Glomerular endothelial cell (primary cell): ENCODE data around the gene PSIP1. TPM values are rescaled to one million over a fixed set of nuclear protein-coding genes. Genes with fewer than 3 reads are reported as not detected.
"Not testable (repeated sequence)": the region's sequence is repeated elsewhere in the genome, so short reads cannot be mapped to it uniquely, and the experiment has no call there.

Source experiments
- DNase-seq: peaks from one replicate; pipeline ENCODE4 v3.0.0-alpha.2; 2011; ENCODE audit warnings: low read depth, low spot score; ENCODE audit errors: extremely low read depth
- total RNA-seq: library from RNA; depleted of rRNA; stranded (reverse); fragments of >200 nt; gene quantifications from 2 replicates; pipeline ENCODE4 v1.2.3, GENCODE V29; 2015

The PSIP1 gene
- total RNA-seq, 1 donor from 2014 or later = 48.4 TPM

DNA sequence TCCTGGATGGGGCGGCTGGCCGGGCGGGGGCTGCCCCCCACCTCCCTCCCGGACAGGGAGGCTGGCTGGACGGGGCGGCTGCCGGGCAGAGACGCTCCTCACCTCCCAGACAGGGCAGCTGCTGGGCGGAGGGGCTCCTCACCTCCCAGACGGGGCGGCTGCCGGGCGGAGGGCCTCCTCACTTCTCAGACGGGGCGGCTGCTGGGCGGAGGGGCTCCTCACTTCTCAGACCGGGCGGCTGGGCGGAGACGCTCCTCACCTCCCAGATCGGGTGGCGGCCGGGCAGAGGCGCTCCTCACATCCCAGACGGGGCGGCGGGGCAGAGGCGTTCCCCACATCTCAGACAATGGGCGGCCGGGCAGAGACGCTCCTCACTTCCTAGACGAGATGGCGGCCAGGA, 68.5 kb downstream of the PSIP1 start:
- DNase-seq = not testable (repeated sequence)

DNA sequence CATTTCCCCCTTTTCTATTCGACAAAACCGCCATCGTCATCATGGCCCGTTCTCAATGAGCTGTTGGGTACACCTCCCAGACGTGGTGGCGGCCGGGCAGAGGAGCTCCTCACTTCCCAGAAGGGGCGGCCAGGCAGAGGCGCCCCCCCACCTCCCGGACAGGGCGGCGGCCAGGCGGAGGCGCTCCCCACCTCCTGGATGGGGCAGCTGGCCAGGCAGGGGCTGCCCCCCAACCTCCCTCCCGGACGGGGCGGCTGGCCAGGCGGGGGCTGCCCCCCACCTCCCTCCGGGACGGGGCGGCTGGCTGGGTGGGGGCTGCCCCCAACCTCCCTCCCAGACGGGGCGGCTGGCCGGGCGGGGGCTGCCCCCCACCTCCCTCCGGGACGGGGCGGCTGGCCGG, 68.9 kb downstream of the PSIP1 start:
- DNase-seq = not testable (repeated sequence)

DNA sequence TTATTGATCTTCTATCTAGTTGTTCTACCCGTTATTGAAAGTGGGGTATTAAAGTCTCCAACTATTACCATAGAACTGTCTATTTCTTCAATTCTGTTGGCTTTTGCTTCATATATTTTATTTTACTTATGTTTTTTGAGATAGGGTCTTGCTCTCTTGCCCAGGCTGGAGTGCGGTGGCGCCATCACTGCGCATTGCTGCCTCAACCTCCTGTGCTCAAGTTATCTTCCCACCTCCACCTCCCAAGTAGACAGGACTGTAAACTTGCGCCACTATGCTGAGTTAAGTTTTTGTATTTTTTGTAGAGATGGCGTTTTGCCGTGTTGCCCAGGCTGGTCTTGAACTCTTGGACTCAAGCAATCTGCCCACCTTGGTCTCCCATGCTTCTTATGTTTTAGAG, 71.9 kb downstream of the PSIP1 start:
- no peak for DNase-seq

DNA sequence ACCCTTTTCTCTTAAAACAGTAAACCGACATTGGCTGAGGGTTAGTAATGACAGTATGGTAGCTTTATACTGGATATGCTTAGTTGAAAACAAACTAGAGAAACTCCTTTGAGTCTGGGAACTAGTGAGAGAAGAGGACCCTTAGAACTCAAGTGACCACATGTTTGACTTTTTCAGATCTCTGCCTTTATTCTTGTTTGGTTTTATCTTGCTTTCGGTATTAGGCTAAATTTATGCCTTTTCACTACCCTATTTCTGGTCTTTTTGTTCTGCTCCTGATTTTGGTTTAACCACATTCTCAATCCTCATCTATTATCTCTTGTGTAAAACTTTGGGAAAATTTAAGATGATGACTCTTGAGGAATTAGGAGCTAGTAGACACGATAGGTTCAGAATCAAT, 77.1 kb downstream of the PSIP1 start:
- no peak for DNase-seq

DNA sequence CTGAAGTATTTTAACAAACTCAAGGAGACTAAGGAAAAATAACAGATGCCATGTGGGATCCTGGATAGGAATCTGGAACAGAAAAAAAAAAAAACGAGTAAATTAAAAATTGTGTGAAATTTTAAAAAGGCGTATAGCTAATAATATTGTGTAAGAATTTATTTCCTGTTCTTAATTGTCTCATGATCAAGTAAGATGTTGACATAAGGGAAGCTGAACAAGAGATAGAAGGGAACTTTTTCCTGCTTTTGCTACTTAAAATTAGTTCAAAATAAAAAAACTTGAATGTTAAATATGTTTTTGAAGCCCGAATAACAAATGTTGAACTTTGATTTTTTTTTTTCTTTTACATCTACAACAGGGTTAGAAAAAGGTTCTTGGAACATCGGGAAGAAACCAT, 77.6 kb downstream of the PSIP1 start:
- DNase-seq = no peak

DNA sequence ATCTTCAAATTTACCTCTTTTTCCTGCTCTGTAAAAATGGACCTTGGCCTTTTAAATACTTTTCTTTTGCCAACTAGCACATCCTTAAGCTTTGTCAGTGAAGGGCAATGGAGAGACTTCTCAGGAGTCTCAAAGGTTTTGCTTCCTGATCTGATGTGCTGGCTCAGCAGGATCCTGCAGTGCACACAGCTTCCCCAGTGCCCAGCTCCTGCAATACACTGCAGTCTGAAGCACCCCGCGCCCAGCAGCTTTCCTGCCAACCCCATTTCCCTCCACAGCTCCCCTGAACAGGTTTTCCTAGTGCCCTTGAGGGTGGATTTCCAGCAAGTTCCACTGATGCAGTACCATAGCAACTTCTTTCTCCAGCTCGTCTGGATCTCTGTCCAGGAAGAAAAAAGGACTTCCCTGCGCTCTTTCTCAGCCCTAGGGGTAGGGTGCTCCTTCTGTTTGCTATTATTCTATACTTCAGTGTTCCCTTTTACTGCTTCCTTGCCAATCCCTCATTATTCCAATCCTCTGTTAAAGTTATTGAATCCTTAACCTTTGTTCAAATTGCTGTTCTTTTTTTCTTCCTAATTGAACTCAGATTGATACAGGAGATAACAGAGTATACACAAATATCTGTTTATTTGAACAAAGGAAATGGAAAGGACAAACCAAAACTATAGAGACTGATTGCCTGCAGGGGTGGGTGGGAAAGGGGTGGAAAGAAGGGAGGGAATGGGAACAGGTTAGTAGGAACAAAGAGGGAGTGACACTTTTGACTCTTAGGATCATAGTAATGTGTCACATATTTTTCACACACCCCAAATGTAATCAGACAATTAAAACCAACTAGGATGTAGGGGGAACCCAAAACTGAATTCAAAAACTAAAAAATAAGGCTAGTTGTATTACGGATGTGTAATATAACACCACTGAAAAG, 79.6 kb downstream of the PSIP1 start:
- no peak for DNase-seq

DNA sequence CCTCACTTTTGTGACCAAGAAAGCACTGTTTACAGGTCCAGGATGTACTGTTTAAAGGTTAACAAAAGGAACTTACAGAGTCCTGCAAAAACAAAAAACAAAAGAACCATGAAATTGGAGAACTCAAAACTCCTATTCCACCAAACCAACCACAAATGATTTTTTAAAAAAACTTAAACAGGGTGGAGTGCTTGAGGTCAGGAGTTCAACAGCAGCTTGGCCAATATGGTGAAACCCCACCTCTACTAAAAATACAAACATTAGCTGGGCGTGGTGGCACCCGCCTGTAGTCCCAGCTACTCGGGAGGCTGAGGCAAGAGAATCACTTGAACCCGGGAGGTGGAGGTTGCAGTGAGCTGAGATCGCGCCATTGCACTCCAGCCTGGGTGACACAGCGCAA, 83.1 kb downstream of the PSIP1 start:
- DNase-seq = not testable (repeated sequence)

DNA sequence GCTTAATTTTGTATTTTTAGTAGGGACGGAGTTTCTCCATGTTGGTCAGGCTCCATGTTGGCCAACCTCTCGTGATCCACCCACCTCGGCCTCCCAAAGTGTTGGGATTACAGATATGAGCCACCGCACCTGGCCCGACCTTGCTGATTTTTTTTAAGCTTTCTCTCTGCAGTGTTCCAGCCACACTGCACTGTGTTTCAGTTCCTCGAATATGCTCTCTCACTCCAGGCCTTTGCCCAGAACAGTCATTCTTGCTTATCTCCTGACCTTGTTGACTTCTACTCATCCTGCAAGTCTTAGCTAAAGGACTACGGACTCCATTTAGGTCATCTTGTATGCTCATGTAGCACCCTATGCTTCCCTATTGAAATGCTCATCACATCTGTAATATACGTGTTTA, 84.8 kb downstream of the PSIP1 start:
- DNase-seq = no peak

DNA sequence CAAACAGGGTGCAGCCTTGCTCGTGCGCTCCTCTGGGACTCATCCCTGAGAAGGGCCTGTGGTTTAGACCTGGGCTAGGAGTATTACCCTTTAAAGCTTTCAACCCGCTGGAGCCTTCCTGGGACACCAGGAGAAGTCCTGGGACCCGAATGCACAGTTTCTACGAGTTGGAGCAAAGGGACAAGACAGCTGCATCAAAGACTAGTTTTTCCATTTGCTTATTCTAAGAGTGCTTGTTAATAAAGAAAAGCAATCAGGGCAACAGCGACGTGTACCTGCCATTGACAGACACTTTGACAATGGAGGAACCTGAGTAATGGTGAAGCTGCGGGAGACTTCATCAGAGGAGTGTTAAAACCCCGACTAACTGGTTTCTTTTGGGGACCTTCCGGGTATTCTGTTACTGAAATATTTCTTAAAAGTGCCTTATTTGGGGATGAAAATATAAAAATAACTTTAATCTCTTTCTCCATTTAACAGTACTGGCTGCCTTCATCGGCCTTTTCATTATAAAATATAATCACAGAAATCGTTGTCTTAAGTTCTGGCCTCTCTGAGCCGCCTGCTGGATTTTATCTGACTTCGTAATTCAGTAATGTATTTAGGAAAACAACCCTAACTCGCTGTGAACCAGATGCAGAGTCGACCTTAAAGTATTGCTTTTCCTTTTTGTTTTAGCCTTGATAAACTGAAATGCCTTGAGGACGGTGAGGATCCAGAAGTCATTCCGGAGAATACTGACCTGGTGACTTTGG, 87.4 kb downstream of the PSIP1 start:
- no peak for DNase-seq

DNA sequence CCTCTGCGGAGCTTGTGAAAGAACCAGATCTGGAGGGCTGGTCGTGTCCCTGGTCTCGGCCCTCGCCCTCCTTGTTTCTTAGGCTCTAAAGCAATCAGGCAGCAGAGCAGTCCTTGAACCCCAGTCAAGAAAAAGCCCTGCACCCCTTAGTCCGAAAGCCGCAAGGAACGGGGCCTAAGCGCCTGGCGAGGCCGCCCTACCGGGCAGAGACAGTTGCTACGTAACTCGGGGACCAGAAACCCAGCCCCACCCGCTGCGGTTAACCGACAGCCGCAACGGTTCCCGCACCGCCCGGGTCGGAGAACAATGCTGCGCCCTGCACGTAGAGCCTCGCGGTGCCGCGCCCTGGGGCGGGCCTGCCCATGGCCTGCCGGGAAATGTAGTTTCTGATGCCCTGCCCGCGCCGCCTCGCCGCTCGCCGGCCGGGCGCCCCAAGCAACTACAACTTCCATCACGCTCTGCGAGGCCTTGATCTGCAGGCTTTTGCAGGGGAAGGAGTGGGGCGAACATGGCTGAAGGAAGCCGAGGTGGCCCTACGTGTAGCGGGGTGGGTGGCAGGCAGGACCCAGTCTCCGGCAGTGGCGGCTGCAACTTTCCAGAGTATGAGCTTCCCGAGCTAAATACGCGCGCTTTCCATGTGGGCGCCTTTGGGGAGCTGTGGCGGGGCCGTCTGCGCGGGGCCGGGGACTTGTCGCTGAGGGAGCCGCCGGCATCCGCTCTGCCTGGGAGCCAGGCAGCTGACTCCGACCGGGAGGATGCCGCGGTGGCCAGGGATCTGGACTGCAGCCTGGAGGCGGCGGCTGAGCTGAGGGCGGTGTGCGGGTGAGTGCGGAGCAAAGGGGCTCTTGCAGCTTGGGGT, 88.2 kb downstream of the PSIP1 start, which contains the start of gene SNAPC3:
Gene SNAPC3 (plus strand): TSS at position 505 of the 859 bp plus-strand sequence. CDS start 4 bp downstream, at position 509.
- DNase-seq = peak; percentile 42

DNA sequence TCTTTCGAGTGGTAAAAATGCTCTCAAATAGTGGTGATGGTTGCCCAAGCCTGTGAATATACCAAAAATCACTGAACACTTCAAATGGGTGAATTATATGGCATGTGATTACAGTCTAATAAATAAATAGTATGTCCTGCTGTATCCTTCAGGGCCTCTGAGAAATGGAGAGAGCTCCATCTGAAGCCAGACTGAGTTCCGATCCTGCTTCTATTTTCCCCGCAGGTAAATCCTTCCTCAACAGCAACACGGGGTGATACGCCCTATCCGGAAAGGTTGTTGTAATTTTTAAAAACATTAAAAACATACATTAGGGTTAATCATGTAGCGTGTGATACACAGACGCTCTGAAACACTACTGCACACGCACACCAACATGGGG, 88.8 kb downstream of the PSIP1 start:
- DNase-seq = no peak

DNA sequence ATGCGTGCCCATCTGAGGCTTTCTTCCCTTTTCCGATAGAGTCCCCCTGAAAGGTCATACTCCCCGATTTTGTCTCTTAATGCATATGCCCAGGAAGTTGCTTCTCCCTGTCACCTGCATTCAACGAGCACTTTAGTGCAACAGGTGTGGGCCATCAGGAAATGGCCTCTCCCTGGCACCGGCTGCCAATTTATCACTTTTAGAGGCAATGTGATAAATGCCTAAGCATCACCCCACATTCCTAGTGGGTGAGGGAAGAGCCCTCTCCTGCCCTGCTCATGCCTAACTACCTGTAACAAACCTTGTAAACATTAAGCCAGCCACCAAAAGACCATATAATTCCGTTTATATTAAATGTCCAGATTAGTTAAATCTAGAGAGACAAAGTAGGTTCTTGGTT, 89.2 kb downstream of the PSIP1 start:
- no peak for DNase-seq

DNA sequence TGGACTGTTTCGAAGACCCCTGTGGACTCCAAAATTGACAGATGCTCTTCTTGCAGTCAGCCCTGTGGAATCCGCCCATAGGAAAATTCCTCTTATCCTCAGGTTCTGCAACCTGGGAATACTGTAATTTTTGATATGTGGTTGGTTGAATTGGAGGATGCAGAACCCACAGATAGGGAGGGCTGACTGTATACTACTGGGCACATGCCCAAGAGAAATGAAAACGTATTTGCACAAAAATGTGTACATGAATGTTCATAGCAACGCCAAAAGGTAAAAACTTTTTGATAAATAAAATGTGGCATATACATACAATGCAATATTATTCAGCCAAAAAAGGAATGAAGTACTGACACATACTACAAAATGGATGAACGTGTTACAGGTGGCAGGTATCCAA, 90.0 kb downstream of the PSIP1 start:
- DNase-seq = no peak

DNA sequence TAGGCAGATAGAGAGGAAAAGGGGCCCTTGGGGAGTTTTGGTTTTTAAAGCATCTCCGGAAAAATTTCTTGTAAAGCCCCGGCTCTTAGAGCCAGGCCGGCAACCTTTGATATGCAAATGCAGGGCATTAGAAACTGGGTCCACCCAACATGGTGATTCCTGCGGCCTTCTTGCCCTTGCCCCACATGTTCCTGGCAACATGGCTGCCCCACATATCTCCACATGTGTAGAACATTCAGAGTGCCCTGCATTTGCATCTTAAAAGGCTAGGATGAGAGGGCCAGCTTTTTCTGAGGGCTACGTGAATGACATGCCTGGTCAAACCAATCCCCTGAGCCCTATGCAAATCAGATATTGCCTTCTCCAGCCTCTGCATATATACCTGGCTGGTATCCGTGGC, 93.1 kb downstream of the PSIP1 start:
- DNase-seq = no peak

DNA sequence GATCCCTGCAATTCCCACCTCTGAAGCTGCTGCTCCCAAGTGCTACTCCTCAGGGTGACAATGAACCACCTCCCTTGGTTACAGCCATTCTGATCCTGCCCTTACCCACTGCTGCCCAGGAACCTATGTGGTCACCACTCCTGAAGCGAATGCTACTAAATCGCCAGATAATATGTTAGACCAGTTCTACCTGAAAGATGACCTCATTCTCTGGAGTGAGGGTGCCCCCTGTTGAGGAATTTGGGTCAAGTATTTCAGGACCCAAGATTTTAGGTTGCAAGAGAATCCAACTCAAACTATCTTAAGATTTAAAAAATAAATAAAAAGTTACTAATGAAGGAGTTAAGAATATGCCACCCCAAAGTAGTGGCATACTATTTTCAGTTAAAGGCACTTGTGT, 93.9 kb downstream of the PSIP1 start:
- DNase-seq = no peak

Other genes starting within 250 kb of the PSIP1 start
- 3.6 and 5.1 TPM in 2 replicates for gene TTC39B, start 203.8 kb downstream of the PSIP1 start, total RNA-seq
- gene SNAPC3, start 88.1 kb downstream of the PSIP1 start, total RNA-seq = 23.9 and 35.2 TPM in 2 replicates
- 0.58 TPM in 2 replicates for gene CCDC171, start 42.1 kb upstream of the PSIP1 start, total RNA-seq